IMR-90 (cell line): Measurements from ENCODE around the gene THEM4. TPM values are rescaled to one million over a fixed set of nuclear protein-coding genes. Genes with fewer than 3 reads are reported as not detected.
"Not testable (repeated sequence)": the region's sequence is repeated elsewhere in the genome, so short reads cannot be mapped to it uniquely, and the experiment has no call there.

Experiments used
- ATAC-seq: fragments of 200-7000 bp; cut with Tn5 transposase; 2 replicates; pipeline ENCODE4 v1.9.1; 2020; ENCODE audit warnings: low read depth, mild to moderate bottlenecking, moderate library complexity
- BruUV-seq: library from RNA; stranded (reverse); fragments of 400-500 nt; replicated peaks from 2 replicates; lab custom pipeline; 2021; lab: Mats Ljungman, UMichigan
- CTCF ChIA-PET: fragments of 300-600 bp; formaldehyde crosslinking; extraction: SDS; loops from one replicate; lab custom pipeline; 2021; ENCODE audit warnings: antibody characterized with exemption; lab: Yijun Ruan, JAX
- POLR2A ChIA-PET: fragments of 300-600 bp; sonication (Branson Sonifier 250); formaldehyde crosslinking; loops from one replicate; lab custom pipeline; 2022; ENCODE audit warnings: antibody characterized with exemption; ENCODE audit not compliant: unreplicated experiment; lab: Charles Lee
- DNase-seq: peaks from one replicate; pipeline ENCODE4 v3.0.0; 2013
- H2AFZ ChIP-seq: replicated peaks from 2 replicates; pipeline ENCODE3; 2013; ENCODE audit warnings: low read length, mild to moderate bottlenecking; ENCODE audit not compliant: poor library complexity
- H2AK5ac ChIP-seq: 2 replicates; pipeline ENCODE4 v1.6.1; 2013; ENCODE audit warnings: low read depth, low read length, inconsistent platforms
- H2AK9ac ChIP-seq: replicated peaks from 2 replicates; pipeline ENCODE3; 2013; ENCODE audit warnings: mild to moderate bottlenecking, low read depth, low read length, moderate library complexity; ENCODE audit not compliant: poor library complexity
- H2BK120ac ChIP-seq: 2 replicates; pipeline ENCODE4 v1.6.1; 2013; ENCODE audit warnings: low read depth, low read length, inconsistent platforms
- H2BK15ac ChIP-seq: 3 replicates; pipeline ENCODE4 v1.6.1; 2013; ENCODE audit warnings: low read depth, low read length, inconsistent platforms
- H2BK20ac ChIP-seq: 2 replicates; pipeline ENCODE4 v1.6.1; 2013; ENCODE audit warnings: low read depth, mild to moderate bottlenecking, inconsistent platforms, low read length, moderate library complexity
- H2BK5ac ChIP-seq: 2 replicates; pipeline ENCODE4 v1.6.1; 2013; ENCODE audit warnings: mild to moderate bottlenecking, low read depth, low read length, inconsistent platforms; ENCODE audit not compliant: poor library complexity, severe bottlenecking
- H3K14ac ChIP-seq: replicated peaks from 2 replicates; pipeline ENCODE4 v1.6.1; 2013; ENCODE audit warnings: low read depth, low read length, inconsistent platforms
- H3K18ac ChIP-seq: 2 replicates; pipeline ENCODE4 v1.6.1; 2013; ENCODE audit warnings: low read depth, low read length, control low read depth
- H3K23ac ChIP-seq: 2 replicates; pipeline ENCODE4 v1.6.1; 2013; ENCODE audit warnings: low read depth, low read length, inconsistent platforms
- H3K27ac ChIP-seq: 2 replicates; pipeline ENCODE4 v1.5.1; 2013; ENCODE audit warnings: mild to moderate bottlenecking, control low read depth, low read length; ENCODE audit not compliant: insufficient read depth
- H3K27me3 ChIP-seq: 2 replicates; pipeline ENCODE4 v1.6.1; 2013; ENCODE audit warnings: low read length; ENCODE audit not compliant: control insufficient read depth, insufficient read depth
- H3K36me3 ChIP-seq: 2 replicates; pipeline ENCODE4 v1.6.1; 2013; ENCODE audit warnings: low read length, mixed read lengths; ENCODE audit not compliant: control insufficient read depth, insufficient read depth
- H3K4ac ChIP-seq: 2 replicates; pipeline ENCODE4 v1.6.1; 2013; ENCODE audit warnings: low read depth, low read length, inconsistent platforms
- H3K4me1 ChIP-seq: 2 replicates; pipeline ENCODE4 v1.6.1; 2013; ENCODE audit warnings: low read length, mixed read lengths; ENCODE audit not compliant: control insufficient read depth, insufficient read depth
- H3K4me2 ChIP-seq: 2 replicates; pipeline ENCODE4 v1.6.1; 2013; ENCODE audit warnings: low read depth, mild to moderate bottlenecking, control low read depth, low read length, moderate library complexity
- H3K4me3 ChIP-seq: 2 replicates; pipeline ENCODE4 v1.5.1; 2013; ENCODE audit warnings: low read depth, mild to moderate bottlenecking, control low read depth, low read length, moderate library complexity; ENCODE audit not compliant: insufficient read depth
- H3K56ac ChIP-seq: 2 replicates; pipeline ENCODE4 v1.6.1; 2013; ENCODE audit warnings: low read length, inconsistent platforms; ENCODE audit not compliant: insufficient read depth; ENCODE audit errors: extremely low read depth
- H3K79me1 ChIP-seq, 2 experiments: 2 replicates each; pipeline ENCODE4 v1.6.1; 2013; ENCODE audit warnings: low read length in 2 of 2, inconsistent platforms in 1 of 2, low read depth in 1 of 2
- H3K9ac ChIP-seq: 2 replicates; pipeline ENCODE4 v1.6.1; 2013; ENCODE audit warnings: low read depth, low read length, control low read depth
- H3K9me1 ChIP-seq: 2 replicates; pipeline ENCODE4 v1.6.1; 2013; ENCODE audit warnings: low read length, inconsistent platforms; ENCODE audit not compliant: insufficient read depth
- H3K9me3 ChIP-seq: 2 replicates; pipeline ENCODE4 v1.6.1; 2013; ENCODE audit warnings: low read length; ENCODE audit not compliant: control insufficient read depth, insufficient read depth
- H4K20me1 ChIP-seq: 2 replicates; pipeline ENCODE4 v1.6.1; 2013; ENCODE audit warnings: low read length, inconsistent platforms; ENCODE audit not compliant: insufficient read depth
- H4K5ac ChIP-seq: 2 replicates; pipeline ENCODE4 v1.6.1; 2013; ENCODE audit warnings: mild to moderate bottlenecking, low read depth, low read length, control low read depth
- H4K8ac ChIP-seq, 2 experiments: 2 replicates each; pipeline ENCODE4 v1.6.1; 2013; ENCODE audit warnings: low read depth in 2 of 2, low read length in 2 of 2, control low read depth in 1 of 2, inconsistent platforms in 1 of 2
- H4K91ac ChIP-seq: 2 replicates; pipeline ENCODE4 v1.6.1; 2013; ENCODE audit warnings: low read depth, low read length, inconsistent platforms; ENCODE audit not compliant: insufficient read depth
- WGBS, 2 experiments: methylation state at CpG; one replicate each; pipeline versions ENCODE4 v1.1.5 to v1.1.7; 2013; ENCODE audit warnings: missing lambda C conversion rate in 2 of 2; ENCODE audit not compliant: insufficient read length in 1 of 2; ENCODE audit errors: extremely low coverage in 2 of 2; 5-methylcytosine and 5-hydroxymethylcytosine counted together
- dilution Hi-C: fragments of 300-500 bp; cut with HindIII; formaldehyde crosslinking; loops from one replicate; pipeline ENCODE4 v1.14.3; 2018; ENCODE audit warnings: low sequenced_read_pairs; ENCODE audit not compliant: unreplicated experiment
- in situ Hi-C: fragments of 300-500 bp; cut with MboI; formaldehyde crosslinking; loops from 3 replicates; pipeline ENCODE4 v1.14.3; 2019; ENCODE audit warnings: low sequenced_read_pairs, inconsistent platforms, mixed read lengths
- intact Hi-C: fragments of 100-400 bp; cut with micrococcal nuclease; formaldehyde crosslinking; loops from 2 replicates; pipeline ENCODE4 v1.10.0; 2022
- polyA plus RNA-seq, 3 experiments: library from polyadenylated mRNA; depleted of rRNA; stranded (reverse); fragments of >200 nt; gene quantifications; 2 replicates each; pipeline ENCODE4 v1.2.3, GENCODE V29; 2012; ENCODE audit warnings: low replicate concordance in 1 of 3
- total RNA-seq: library from RNA; depleted of rRNA; stranded (reverse); fragments of >200 nt; gene quantifications from 2 replicates; pipeline ENCODE4 v1.2.3, GENCODE V29; 2012

THEM4 gene
- total and polyA plus RNA-seq, 2 of the 4 experiments (the other 2 are of a cell fraction) = 7.3 to 15.7 TPM

- CTCF ChIA-PET = interaction anchor here (0.7 kb wide), 1 partner anchor 10 kb away, joined by 3 read pairs; no protein-coding TSS in a partner anchor
- H4K20me1 ChIP-seq, H3K4me1 ChIP-seq, intact Hi-C loops, POLR2A ChIA-PET, H2AFZ ChIP-seq, H3K9me3 ChIP-seq, H3K23ac ChIP-seq, H4K91ac ChIP-seq, H3K4me3 ChIP-seq, H4K8ac ChIP-seq, H3K79me1 ChIP-seq, H3K4me2 ChIP-seq, H2BK15ac ChIP-seq, H4K5ac ChIP-seq, ATAC-seq, H2AK5ac ChIP-seq, H3K27me3 ChIP-seq, H2BK5ac ChIP-seq, H3K9ac ChIP-seq, H3K27ac ChIP-seq, H3K36me3 ChIP-seq, DNase-seq, H3K4ac ChIP-seq, H3K9me1 ChIP-seq, H2AK9ac ChIP-seq, H2BK20ac ChIP-seq, H3K56ac ChIP-seq, H3K18ac ChIP-seq, H3K14ac ChIP-seq, BruUV-seq, H2BK120ac ChIP-seq: not testable (repeated sequence)
- dilution Hi-C loops = loop anchor here (25.0 kb wide), 1 partner anchor 98 kb away; the partner anchor contains the start of gene TDRKH
- in situ Hi-C loops = loop anchor here (10.0 kb wide), 1 partner anchor 120 kb away; no protein-coding TSS in a partner anchor
- no CpG with 5 or more reads among the region's 5 CpGs for WGBS, 2 experiments
Measured at GRCh38 chr1:151884879-151885278, 24.4 kb downstream of the THEM4 start.

GRCh38 chr1:151884445-151884844 lies 24.9 kb downstream of the THEM4 start:
- H3K79me1 ChIP-seq, H3K27me3 ChIP-seq, H2BK20ac ChIP-seq, intact Hi-C loops, H2AFZ ChIP-seq, POLR2A ChIA-PET, H3K18ac ChIP-seq, H3K9me1 ChIP-seq, H3K9me3 ChIP-seq, H3K36me3 ChIP-seq, H2AK5ac ChIP-seq, H3K56ac ChIP-seq, H3K4me3 ChIP-seq, H3K4me1 ChIP-seq, H3K9ac ChIP-seq, H3K23ac ChIP-seq, H4K8ac ChIP-seq, H4K91ac ChIP-seq, H3K4ac ChIP-seq, H4K20me1 ChIP-seq, H2BK15ac ChIP-seq, H3K4me2 ChIP-seq, H3K14ac ChIP-seq, H2BK120ac ChIP-seq, H2BK5ac ChIP-seq, H3K27ac ChIP-seq, BruUV-seq, H4K5ac ChIP-seq, DNase-seq, H2AK9ac ChIP-seq, ATAC-seq: not testable (repeated sequence)
- in situ Hi-C loops = loop anchor here (10.0 kb wide), 1 partner anchor 120 kb away; no protein-coding TSS in a partner anchor
- WGBS, 2 experiments = no CpG with 5 or more reads among the region's 3 CpGs
- CTCF ChIA-PET = interaction anchor here (0.7 kb wide), 1 partner anchor 10 kb away, joined by 3 read pairs; no protein-coding TSS in a partner anchor
- dilution Hi-C loops = loop anchor here (25.0 kb wide), 1 partner anchor 97 kb away; the partner anchor contains the start of gene TDRKH
